GM23338 (cell line): ENCODE measurements around the gene EFCAB6. TPM values are rescaled to one million over a fixed set of nuclear protein-coding genes. Genes with fewer than 3 reads are reported as not detected.

Source experiments
- ATAC-seq: fragments of 200-7000 bp; cut with Tn5 transposase; 3 replicates; pipeline ENCODE4 v1.9.1; 2020
- DNase-seq: peaks from one replicate; pipeline ENCODE4 v3.0.0-alpha.2; 2015; ENCODE audit warnings: low spot score
- H2AFZ ChIP-seq: fragments of 200-600 bp; sonication (generic); 2 replicates; pipeline ENCODE4 v1.8.0; 2016; ENCODE audit warnings: antibody characterized with exemption, mild to moderate bottlenecking, moderate library complexity
- H3F3A ChIP-seq: fragments of 200-600 bp; sonication (generic); replicated peaks from 2 replicates; pipeline ENCODE4 v1.8.0; 2017; ENCODE audit warnings: antibody characterized with exemption, mixed run types, low read depth
- H3K27ac ChIP-seq: fragments of 200-600 bp; sonication (generic); 2 replicates; pipeline ENCODE4 v1.6.1; 2016; ENCODE audit warnings: low read depth
- H3K27me3 ChIP-seq: fragments of 200-600 bp; sonication (generic); 2 replicates; pipeline ENCODE4 v1.8.0; 2016; ENCODE audit warnings: mild to moderate bottlenecking, mixed run types, moderate library complexity; ENCODE audit not compliant: insufficient read depth
- H3K36me3 ChIP-seq: fragments of 200-600 bp; sonication (generic); 2 replicates; pipeline ENCODE4 v1.8.0; 2016; ENCODE audit warnings: mild to moderate bottlenecking; ENCODE audit not compliant: insufficient read depth
- H3K4me1 ChIP-seq: fragments of 200-600 bp; sonication (generic); 2 replicates; pipeline ENCODE4 v1.8.0; 2016; ENCODE audit warnings: mild to moderate bottlenecking, moderate library complexity; ENCODE audit not compliant: insufficient read depth
- H3K4me2 ChIP-seq: fragments of 200-600 bp; sonication (generic); 2 replicates; pipeline ENCODE4 v1.7.1; 2017; ENCODE audit warnings: mixed run types
- H3K4me3 ChIP-seq: fragments of 200-600 bp; sonication (generic); 2 replicates; pipeline ENCODE4 v1.6.1; 2016; ENCODE audit warnings: mixed run types
- H3K79me2 ChIP-seq: fragments of 200-600 bp; sonication (generic); replicated peaks from 2 replicates; pipeline ENCODE4 v1.8.0; 2017; ENCODE audit warnings: mild to moderate bottlenecking; ENCODE audit not compliant: insufficient read depth
- H3K9me2 ChIP-seq: fragments of 200-600 bp; sonication (generic); 2 replicates; pipeline ENCODE4 v1.8.0; 2017; ENCODE audit not compliant: insufficient read depth
- H4K20me1 ChIP-seq: fragments of 200-600 bp; sonication (generic); replicated peaks from 2 replicates; pipeline ENCODE4 v1.8.0; 2017; ENCODE audit warnings: mild to moderate bottlenecking; ENCODE audit not compliant: insufficient read depth
- H3K27ac Mint-ChIP-seq: 2 replicates; pipeline ENCODE4 v1.8.0; 2020; ENCODE audit warnings: inconsistent platforms, mild to moderate bottlenecking, moderate library complexity, mixed read lengths
- H3K27me3 Mint-ChIP-seq: 3 replicates; pipeline ENCODE4 v1.8.0; 2022; ENCODE audit warnings: low read depth, mild to moderate bottlenecking, moderate library complexity, mixed read lengths, inconsistent platforms; ENCODE audit not compliant: insufficient read depth, poor library complexity
- H3K36me3 Mint-ChIP-seq: 3 replicates; pipeline ENCODE4 v1.8.0; 2021; ENCODE audit warnings: low read depth, mild to moderate bottlenecking, inconsistent platforms, moderate library complexity, mixed read lengths
- H3K4me1 Mint-ChIP-seq: 3 replicates; pipeline ENCODE4 v1.8.0; 2020; ENCODE audit warnings: mild to moderate bottlenecking, inconsistent platforms, mixed read lengths
- H3K4me3 Mint-ChIP-seq: 3 replicates; pipeline ENCODE4 v1.8.0; 2021; ENCODE audit warnings: moderate library complexity, mild to moderate bottlenecking, inconsistent platforms, mixed read lengths
- H3K9me3 Mint-ChIP-seq: 3 replicates; pipeline ENCODE4 v1.8.0; 2020; ENCODE audit warnings: moderate library complexity, mild to moderate bottlenecking, inconsistent platforms, mixed read lengths
- CREB1 ChIP-seq: fragments of 250-450 bp; sonication (Bioruptor Pico); IDR thresholded peaks from 2 replicates; pipeline ENCODE4 v1.5.0; 2020; ENCODE audit warnings: low read depth, mild to moderate bottlenecking, moderate library complexity
- EZH2 ChIP-seq: fragments of 200-600 bp; sonication (generic); IDR thresholded peaks from one replicate; pipeline ENCODE4 v1.8.0; 2017; ENCODE audit warnings: antibody characterized with exemption, mild to moderate bottlenecking, low read depth; ENCODE audit not compliant: unreplicated experiment
- STAT1 ChIP-seq: IDR thresholded peaks from one replicate; pipeline ENCODE4 v1.6.1; 2016; ENCODE audit warnings: antibody characterized with exemption; ENCODE audit not compliant: unreplicated experiment
- polyA plus RNA-seq: library from polyadenylated mRNA; unstranded; fragments of >200 nt; fragmentation: Nextera tagmentation; extraction: Ambion mirVana; gene quantifications from 2 replicates; pipeline ENCODE4 v1.2.1, GENCODE V29; 2016
- total RNA-seq: library from RNA; depleted of rRNA; stranded (reverse); fragments of >200 nt; shearing (Covaris generic); gene quantifications from 2 replicates; pipeline ENCODE4 v1.2.3, GENCODE V29; 2014
- TF ChIP-seq, protein P1 (sequence below), 2 experiments: fragments of 200-600 bp in 1 of 2; sonication (generic) in 1 of 2; conservative IDR thresholded peaks; 2 replicates each; pipeline versions ENCODE4 v1.5.1 to v1.6.1; 2016 to 2017; ENCODE audit warnings: antibody characterized with exemption in 2 of 2, low read depth in 2 of 2, mild to moderate bottlenecking in 2 of 2, moderate library complexity in 1 of 2
- TF ChIP-seq, protein P2 (sequence below): fragments of 250-450 bp; sonication (Bioruptor Pico); IDR thresholded peaks from 2 replicates; pipeline ENCODE4 v1.5.0; 2020; ENCODE audit warnings: mild to moderate bottlenecking, moderate library complexity

The EFCAB6 gene
- total and polyA plus RNA-seq, 2 experiments from 2014 or later: 1.1 to 1.8 TPM

DNA sequence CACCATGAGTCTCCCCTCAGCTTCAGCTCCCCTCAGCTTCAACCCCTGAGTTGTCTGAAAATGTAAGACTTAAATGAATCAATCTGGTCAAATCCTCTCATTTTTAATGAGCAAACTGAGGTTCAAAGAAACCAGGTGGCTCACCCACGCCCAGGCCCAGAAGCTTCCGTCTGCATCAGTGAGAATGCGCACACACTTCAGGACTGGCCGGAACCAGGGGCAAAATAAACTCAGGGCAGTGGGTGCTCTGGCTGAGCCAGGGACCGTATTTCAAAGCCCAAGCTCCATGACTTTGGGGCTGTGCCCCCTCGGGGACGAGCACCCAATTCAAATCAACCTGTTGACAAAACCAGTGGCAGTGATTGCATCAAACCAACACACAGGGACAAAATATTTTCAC lies 47.1 kb upstream of the EFCAB6 start:
- Mint-ChIP-seq H3K27me3 (peaks cover 26% of the 10 kb centered on the region), H3K9me3 (peaks cover 14% of the 10 kb centered on the region), H3K4me1 (peaks cover 30% of the 10 kb centered on the region), H3K27ac (no peak overlapping the region), H3K4me3 (no peak overlapping the region), H3K36me3 (peaks cover 25% of the 10 kb centered on the region)
- Histone ChIP-seq H3K36me3 (no peaks in the 10 kb centered on the region; the same call in 1 of the 2 replicates), H3K4me2 (peak overlapping the region; percentile 64; the same call in 1 of the 2 replicates), H3K27me3 (0 out of 2 replicates have a peak, but pooled peaks cover 2% of the 10 kb centered on the region), H3K27ac (no peak overlapping the region), H3K79me2 (peaks cover 68% of the 10 kb centered on the region), H3K9me2 (no peaks in the 10 kb centered on the region), H3K4me1 (peaks cover 21% of the 10 kb centered on the region), H4K20me1 (no peaks in the 10 kb centered on the region; the same call in 1 of the 2 replicates), H2AFZ (no peak overlapping the region), H3K4me3 (no peak overlapping the region), H3F3A (peaks cover 16% of the 10 kb centered on the region; the same call in 1 of the 2 replicates)
- ATAC-seq (no peak), DNase-seq (no peak)
- TF ChIP-seq STAT1 (no peak), CREB1 (CRISPR knock-in tag) (no peak), EZH2 (no peak)
- TF ChIP-seq, protein P1, sequence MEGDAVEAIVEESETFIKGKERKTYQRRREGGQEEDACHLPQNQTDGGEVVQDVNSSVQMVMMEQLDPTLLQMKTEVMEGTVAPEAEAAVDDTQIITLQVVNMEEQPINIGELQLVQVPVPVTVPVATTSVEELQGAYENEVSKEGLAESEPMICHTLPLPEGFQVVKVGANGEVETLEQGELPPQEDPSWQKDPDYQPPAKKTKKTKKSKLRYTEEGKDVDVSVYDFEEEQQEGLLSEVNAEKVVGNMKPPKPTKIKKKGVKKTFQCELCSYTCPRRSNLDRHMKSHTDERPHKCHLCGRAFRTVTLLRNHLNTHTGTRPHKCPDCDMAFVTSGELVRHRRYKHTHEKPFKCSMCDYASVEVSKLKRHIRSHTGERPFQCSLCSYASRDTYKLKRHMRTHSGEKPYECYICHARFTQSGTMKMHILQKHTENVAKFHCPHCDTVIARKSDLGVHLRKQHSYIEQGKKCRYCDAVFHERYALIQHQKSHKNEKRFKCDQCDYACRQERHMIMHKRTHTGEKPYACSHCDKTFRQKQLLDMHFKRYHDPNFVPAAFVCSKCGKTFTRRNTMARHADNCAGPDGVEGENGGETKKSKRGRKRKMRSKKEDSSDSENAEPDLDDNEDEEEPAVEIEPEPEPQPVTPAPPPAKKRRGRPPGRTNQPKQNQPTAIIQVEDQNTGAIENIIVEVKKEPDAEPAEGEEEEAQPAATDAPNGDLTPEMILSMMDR (conservative IDR thresholded peaks at IDR 0.05; ENCODE audit: low read depth in 2 of 2): no peak
- TF ChIP-seq, protein P2, sequence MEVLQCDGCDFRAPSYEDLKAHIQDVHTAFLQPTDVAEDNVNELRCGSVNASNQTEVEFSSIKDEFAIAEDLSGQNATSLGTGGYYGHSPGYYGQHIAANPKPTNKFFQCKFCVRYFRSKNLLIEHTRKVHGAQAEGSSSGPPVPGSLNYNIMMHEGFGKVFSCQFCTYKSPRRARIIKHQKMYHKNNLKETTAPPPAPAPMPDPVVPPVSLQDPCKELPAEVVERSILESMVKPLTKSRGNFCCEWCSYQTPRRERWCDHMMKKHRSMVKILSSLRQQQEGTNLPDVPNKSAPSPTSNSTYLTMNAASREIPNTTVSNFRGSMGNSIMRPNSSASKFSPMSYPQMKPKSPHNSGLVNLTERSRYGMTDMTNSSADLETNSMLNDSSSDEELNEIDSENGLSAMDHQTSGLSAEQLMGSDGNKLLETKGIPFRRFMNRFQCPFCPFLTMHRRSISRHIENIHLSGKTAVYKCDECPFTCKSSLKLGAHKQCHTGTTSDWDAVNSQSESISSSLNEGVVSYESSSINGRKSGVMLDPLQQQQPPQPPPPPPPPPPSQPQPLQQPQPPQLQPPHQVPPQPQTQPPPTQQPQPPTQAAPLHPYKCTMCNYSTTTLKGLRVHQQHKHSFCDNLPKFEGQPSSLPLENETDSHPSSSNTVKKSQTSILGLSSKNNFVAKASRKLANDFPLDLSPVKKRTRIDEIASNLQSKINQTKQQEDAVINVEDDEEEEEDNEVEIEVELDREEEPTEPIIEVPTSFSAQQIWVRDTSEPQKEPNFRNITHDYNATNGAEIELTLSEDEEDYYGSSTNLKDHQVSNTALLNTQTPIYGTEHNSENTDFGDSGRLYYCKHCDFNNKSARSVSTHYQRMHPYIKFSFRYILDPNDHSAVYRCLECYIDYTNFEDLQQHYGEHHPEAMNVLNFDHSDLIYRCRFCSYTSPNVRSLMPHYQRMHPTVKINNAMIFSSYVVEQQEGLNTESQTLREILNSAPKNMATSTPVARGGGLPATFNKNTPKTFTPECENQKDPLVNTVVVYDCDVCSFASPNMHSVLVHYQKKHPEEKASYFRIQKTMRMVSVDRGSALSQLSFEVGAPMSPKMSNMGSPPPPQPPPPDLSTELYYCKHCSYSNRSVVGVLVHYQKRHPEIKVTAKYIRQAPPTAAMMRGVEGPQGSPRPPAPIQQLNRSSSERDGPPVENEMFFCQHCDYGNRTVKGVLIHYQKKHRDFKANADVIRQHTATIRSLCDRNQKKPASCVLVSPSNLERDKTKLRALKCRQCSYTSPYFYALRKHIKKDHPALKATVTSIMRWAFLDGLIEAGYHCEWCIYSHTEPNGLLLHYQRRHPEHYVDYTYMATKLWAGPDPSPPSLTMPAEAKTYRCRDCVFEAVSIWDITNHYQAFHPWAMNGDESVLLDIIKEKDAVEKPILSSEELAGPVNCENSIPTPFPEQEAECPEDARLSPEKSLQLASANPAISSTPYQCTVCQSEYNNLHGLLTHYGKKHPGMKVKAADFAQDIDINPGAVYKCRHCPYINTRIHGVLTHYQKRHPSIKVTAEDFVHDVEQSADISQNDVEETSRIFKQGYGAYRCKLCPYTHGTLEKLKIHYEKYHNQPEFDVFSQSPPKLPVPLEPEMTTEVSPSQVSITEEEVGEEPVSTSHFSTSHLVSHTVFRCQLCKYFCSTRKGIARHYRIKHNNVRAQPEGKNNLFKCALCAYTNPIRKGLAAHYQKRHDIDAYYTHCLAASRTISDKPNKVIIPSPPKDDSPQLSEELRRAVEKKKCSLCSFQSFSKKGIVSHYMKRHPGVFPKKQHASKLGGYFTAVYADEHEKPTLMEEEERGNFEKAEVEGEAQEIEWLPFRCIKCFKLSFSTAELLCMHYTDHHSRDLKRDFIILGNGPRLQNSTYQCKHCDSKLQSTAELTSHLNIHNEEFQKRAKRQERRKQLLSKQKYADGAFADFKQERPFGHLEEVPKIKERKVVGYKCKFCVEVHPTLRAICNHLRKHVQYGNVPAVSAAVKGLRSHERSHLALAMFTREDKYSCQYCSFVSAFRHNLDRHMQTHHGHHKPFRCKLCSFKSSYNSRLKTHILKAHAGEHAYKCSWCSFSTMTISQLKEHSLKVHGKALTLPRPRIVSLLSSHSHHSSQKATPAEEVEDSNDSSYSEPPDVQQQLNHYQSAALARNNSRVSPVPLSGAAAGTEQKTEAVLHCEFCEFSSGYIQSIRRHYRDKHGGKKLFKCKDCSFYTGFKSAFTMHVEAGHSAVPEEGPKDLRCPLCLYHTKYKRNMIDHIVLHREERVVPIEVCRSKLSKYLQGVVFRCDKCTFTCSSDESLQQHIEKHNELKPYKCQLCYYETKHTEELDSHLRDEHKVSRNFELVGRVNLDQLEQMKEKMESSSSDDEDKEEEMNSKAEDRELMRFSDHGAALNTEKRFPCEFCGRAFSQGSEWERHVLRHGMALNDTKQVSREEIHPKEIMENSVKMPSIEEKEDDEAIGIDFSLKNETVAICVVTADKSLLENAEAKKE: no peak
